CD8-positive, alpha-beta memory T cell (primary cell): ENCODE data around the gene MYH9. TPM values are rescaled to one million over a fixed set of nuclear protein-coding genes. Genes with fewer than 3 reads are reported as not detected.
A peak's percentile ranks its signal among the peaks of the same experiment; 100 is the strongest.

Source experiments
- CTCF ChIA-PET: fragments of 350-600 bp; sonication (Branson Sonifier 250); formaldehyde crosslinking; loops from one replicate; lab custom pipeline; 2021; ENCODE audit warnings: antibody characterized with exemption; lab: Charles Lee
- POLR2A ChIA-PET: fragments of 350-600 bp; sonication (Branson Sonifier 250); formaldehyde crosslinking; loops from one replicate; lab custom pipeline; 2021; ENCODE audit warnings: antibody characterized with exemption; lab: Charles Lee
- DNase-seq, 5 donors: peaks; one replicate each; pipeline versions ENCODE4 v3.0.0 to v3.0.0-alpha.2; 2020 to 2022; ENCODE audit warnings: mixed read lengths in 1 of 5
- H3K27ac ChIP-seq: one replicate; pipeline ENCODE4 v1.7.0; 2013; ENCODE audit warnings: low read depth, mild to moderate bottlenecking, low read length, moderate library complexity
- H3K27me3 ChIP-seq: 2 replicates; pipeline ENCODE4 v1.7.0; 2013; ENCODE audit warnings: low read length, mild to moderate bottlenecking; ENCODE audit not compliant: insufficient read depth, poor library complexity, severe bottlenecking
- H3K36me3 ChIP-seq: 2 replicates; pipeline ENCODE4 v1.7.0; 2013; ENCODE audit warnings: mild to moderate bottlenecking, low read length, moderate library complexity; ENCODE audit not compliant: insufficient read depth
- H3K4me1 ChIP-seq: 2 replicates; pipeline ENCODE4 v1.7.0; 2013; ENCODE audit warnings: mild to moderate bottlenecking, low read length, moderate library complexity; ENCODE audit not compliant: insufficient read depth
- H3K4me3 ChIP-seq: 2 replicates; pipeline ENCODE4 v1.7.0; 2013; ENCODE audit warnings: mild to moderate bottlenecking, low read length
- H3K9me3 ChIP-seq: 2 replicates; pipeline ENCODE4 v1.7.0; 2013; ENCODE audit warnings: mild to moderate bottlenecking, low read length
- H3K27ac Mint-ChIP-seq, 8 donors: one replicate each; pipeline ENCODE4 v1.8.0; 2020 to 2021; ENCODE audit warnings: mixed read lengths in 8 of 8, mild to moderate bottlenecking in 6 of 8, inconsistent platforms in 3 of 8, moderate library complexity in 3 of 8
- H3K27me3 Mint-ChIP-seq, 2 donors: one replicate each; pipeline ENCODE4 v1.8.0; 2020 to 2021; ENCODE audit warnings: mixed read lengths in 2 of 2, mild to moderate bottlenecking in 1 of 2, moderate library complexity in 1 of 2
- H3K36me3 Mint-ChIP-seq, 3 donors: one replicate each; pipeline ENCODE4 v1.8.0; 2020 to 2021; ENCODE audit warnings: mixed read lengths in 3 of 3, inconsistent platforms in 1 of 3, mild to moderate bottlenecking in 1 of 3
- H3K4me1 Mint-ChIP-seq, 3 donors: one replicate each; pipeline ENCODE4 v1.8.0; 2020 to 2021; ENCODE audit warnings: mixed read lengths in 3 of 3, inconsistent platforms in 1 of 3, mild to moderate bottlenecking in 1 of 3
- H3K4me3 Mint-ChIP-seq, 7 donors: one replicate each; pipeline ENCODE4 v1.8.0; 2020 to 2021; ENCODE audit warnings: mixed read lengths in 7 of 7, mild to moderate bottlenecking in 6 of 7, moderate library complexity in 4 of 7, inconsistent platforms in 2 of 7
- H3K9me3 Mint-ChIP-seq, 5 donors: one replicate each; pipeline ENCODE4 v1.8.0; 2020 to 2022; ENCODE audit warnings: mixed read lengths in 5 of 5, mild to moderate bottlenecking in 3 of 5, moderate library complexity in 2 of 5, inconsistent platforms in 1 of 5
- polyA plus RNA-seq: library from polyadenylated mRNA; unstranded; fragments of 300-500 nt; fragmentation: Illumina TruSeq; gene quantifications from one replicate; pipeline ENCODE4 v1.2.3, GENCODE V29; 2021
- total RNA-seq, 2 experiments: library from RNA; stranded (reverse); gene quantifications; one replicate each; pipeline ENCODE4 v1.2.3, GENCODE V29; 2021

Gene MYH9
- total and polyA plus RNA-seq, 3 experiments from 2014 or later: 425 to 684 (median 680) TPM

DNA sequence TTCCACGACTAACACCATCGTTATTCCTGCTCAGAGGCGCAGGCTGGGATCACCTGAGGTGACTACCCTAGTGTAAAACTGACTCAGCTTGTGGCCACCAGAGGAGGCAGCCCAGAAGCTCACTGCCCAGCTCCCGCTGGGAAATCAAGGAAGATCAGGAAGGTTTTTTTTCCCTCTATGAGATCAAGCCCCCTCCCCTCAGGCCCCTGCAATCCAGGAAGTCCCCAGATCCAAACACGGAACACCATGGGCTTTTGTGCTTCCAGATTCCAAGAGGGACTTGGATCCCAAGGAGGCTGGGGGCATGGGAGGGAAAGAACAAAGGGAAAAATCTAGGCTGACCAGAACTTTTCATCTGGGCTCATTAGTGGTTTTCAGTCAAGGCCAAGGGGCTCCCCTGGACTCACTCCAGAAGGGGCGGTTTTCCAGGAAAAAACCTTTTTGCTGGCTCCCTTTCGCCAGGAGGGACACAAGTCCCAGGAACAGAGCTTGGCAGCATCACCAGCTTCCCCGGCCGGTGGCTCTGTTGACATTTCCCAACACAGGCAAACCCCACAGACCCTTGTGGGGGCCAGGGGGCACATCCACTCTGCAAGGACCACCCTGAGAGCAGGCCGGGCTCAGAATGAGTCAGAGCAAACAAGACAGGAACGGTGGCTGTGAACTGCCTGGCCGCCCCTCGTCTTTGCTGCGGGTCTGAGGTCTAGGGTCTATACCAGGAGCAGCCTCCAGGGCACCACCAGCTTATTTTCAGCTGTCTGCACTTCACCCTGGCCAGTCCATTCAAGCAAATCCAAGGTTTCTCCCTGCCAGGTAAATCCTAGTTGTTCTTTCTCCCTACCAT, 36.8 kb downstream of the MYH9 start:
- CTCF ChIA-PET: interaction anchor here (1.1 to 2.1 kb wide), 3 partner anchors 18 to 54 kb away, joined by 3 to 8 read pairs (median 5); no protein-coding TSS in a partner anchor
- no peak overlapping the region for H3K4me3 ChIP-seq
- no peaks in the 10 kb centered on the region for H3K9me3 ChIP-seq
- DNase-seq: no peak
- POLR2A ChIA-PET: interaction anchor here (0.6 to 3.1 kb wide), 3 partner anchors 14 to 27 kb away, joined by 3 to 13 read pairs (median 3); no protein-coding TSS in a partner anchor
- no peaks in the 10 kb centered on the region for H3K27me3 ChIP-seq
- Mint-ChIP-seq H3K4me3 (peak overlapping the region; percentile 53 to 91 (median 72)), H3K9me3 (no peaks in the 10 kb centered on the region), H3K4me1 (peaks cover 85 to 95% (median 91%) of the 10 kb centered on the region in 3 donors), H3K27ac (peak overlapping the region; percentile 87 to 99 (median 95)), H3K36me3 (peaks cover 0 to 49% (median 11%) of the 10 kb centered on the region in 3 donors), H3K27me3 (peaks cover 0 to 10% of the 10 kb centered on the region in 2 donors)
- H3K27ac ChIP-seq: no peak overlapping the region
- H3K36me3 ChIP-seq: peaks cover 13% of the 10 kb centered on the region
- peaks cover 92% of the 10 kb centered on the region for H3K4me1 ChIP-seq

DNA sequence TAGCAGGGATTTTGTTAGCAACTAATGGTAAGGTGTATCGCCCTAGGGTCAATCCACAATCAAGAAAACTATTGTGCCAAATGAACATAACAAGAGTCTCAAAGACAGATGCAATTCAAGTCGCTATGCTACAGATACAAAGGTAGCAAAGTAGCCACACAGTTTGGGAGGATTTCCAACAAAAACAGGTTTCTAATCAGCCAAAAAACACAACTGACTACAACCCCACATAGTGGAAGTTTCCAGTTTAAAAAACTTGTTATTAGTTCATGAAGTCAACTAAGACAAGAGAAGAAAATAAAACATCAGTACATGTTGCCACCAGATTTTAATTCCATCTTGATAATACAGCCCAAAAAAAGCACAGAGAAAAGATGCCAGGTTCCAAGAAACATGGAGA, 38.0 kb downstream of the MYH9 start:
- peaks cover 90% of the 10 kb centered on the region for H3K4me1 ChIP-seq
- H3K27ac Mint-ChIP-seq: peak overlapping the region; percentile 66 to 99 (median 95)
- peaks cover 0 to 50% (median 10%) of the 10 kb centered on the region in 3 donors for H3K36me3 Mint-ChIP-seq
- no peaks in the 10 kb centered on the region for H3K9me3 ChIP-seq
- peak overlapping the region in 6 of 7 donors; percentile 1 to 81 (median 60) for H3K4me3 Mint-ChIP-seq
- H3K36me3 ChIP-seq: peaks cover 14% of the 10 kb centered on the region
- peaks cover 0 to 8% of the 10 kb centered on the region in 2 donors for H3K27me3 Mint-ChIP-seq
- DNase-seq: no peak
- no peaks in the 10 kb centered on the region for H3K27me3 ChIP-seq
- CTCF ChIA-PET: interaction anchor here (1.7 kb wide), 1 partner anchor 49 kb away, joined by 5 read pairs; no protein-coding TSS in a partner anchor
- peaks cover 78 to 94% (median 86%) of the 10 kb centered on the region in 3 donors for H3K4me1 Mint-ChIP-seq
- POLR2A ChIA-PET: interaction anchor here (0.6 to 1.3 kb wide), 2 partner anchors 15 to 17 kb away, joined by 3 to 4 read pairs; no protein-coding TSS in a partner anchor
- H3K27ac ChIP-seq: no peak overlapping the region
- no peaks in the 10 kb centered on the region for H3K9me3 Mint-ChIP-seq
- no peak overlapping the region for H3K4me3 ChIP-seq

DNA sequence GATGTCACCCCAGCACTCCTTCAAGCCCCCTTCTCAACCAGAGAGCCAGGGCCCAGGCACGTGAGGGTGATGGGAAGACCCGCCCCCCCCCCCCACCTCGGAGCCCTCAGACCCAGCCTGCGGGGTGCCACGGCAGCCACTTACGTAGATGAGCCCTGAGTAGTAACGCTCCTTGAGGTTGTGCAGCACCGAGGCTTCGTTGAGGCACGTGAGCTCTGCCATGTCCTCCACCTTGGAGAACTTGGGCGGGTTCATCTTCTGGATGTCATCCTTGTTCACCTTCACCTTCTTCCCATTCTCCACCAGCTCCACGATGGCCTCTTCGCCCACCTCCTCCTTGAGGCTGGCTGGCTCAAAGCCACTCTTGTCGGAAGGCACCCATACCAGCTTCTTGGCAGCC, 39.0 kb downstream of the MYH9 start:
- H3K4me1 Mint-ChIP-seq: peaks cover 79 to 94% (median 88%) of the 10 kb centered on the region in 3 donors
- H3K27ac Mint-ChIP-seq: peak overlapping the region; percentile 89 to 99 (median 96)
- ChIA-PET CTCF (interaction anchor here (1.2 kb wide), 1 partner anchor 15 kb away, joined by 5 read pairs; no protein-coding TSS in a partner anchor), POLR2A (interaction anchor here (0.8 to 1.6 kb wide), 4 partner anchors 10 to 103 kb away, joined by 3 to 4 read pairs (median 4); no protein-coding TSS in a partner anchor)
- Histone ChIP-seq H3K27ac (no peak overlapping the region), H3K4me1 (peaks cover 90% of the 10 kb centered on the region), H3K36me3 (peaks cover 24% of the 10 kb centered on the region), H3K27me3 (no peaks in the 10 kb centered on the region), H3K4me3 (peak overlapping the region; percentile 38), H3K9me3 (no peaks in the 10 kb centered on the region)
- peak in 3 of 5 donors; percentile 33 to 64 (median 58) for DNase-seq
- H3K36me3 Mint-ChIP-seq: peaks cover 0 to 59% (median 16%) of the 10 kb centered on the region in 3 donors
- H3K4me3 Mint-ChIP-seq: peak overlapping the region; percentile 17 to 81 (median 66)
- no peaks in the 10 kb centered on the region for H3K9me3 Mint-ChIP-seq
- peaks cover 0 to 9% of the 10 kb centered on the region in 2 donors for H3K27me3 Mint-ChIP-seq

DNA sequence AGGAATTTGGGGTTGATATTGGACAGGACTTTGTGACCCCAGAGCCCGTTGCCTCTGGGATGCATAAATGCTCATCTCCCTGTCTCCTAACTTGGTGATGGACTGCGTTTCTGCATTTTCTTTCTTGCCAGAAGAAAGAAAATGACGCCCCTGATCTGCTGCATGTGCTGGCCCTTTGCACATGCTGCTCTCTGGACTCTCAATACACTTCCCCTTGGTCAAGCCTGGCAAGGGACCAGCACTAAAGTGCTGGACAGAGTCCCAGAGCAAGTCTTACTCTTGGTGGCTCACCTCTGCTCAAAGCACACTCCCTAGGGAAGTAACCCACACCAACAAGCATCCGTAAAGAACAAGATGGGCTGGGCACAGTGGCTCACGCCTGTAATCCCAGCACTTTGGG, 40.7 kb downstream of the MYH9 start:
- peaks cover 38% of the 10 kb centered on the region for H3K36me3 ChIP-seq
- Mint-ChIP-seq H3K27ac (peak overlapping the region; percentile 30 to 94 (median 80)), H3K4me3 (peak overlapping the region in 1 of 7 donors; percentile 51), H3K27me3 (peaks cover 0 to 9% of the 10 kb centered on the region in 2 donors), H3K9me3 (no peaks in the 10 kb centered on the region), H3K36me3 (peaks cover 4 to 69% (median 16%) of the 10 kb centered on the region in 3 donors), H3K4me1 (peaks cover 76 to 94% (median 85%) of the 10 kb centered on the region in 3 donors)
- H3K4me3 ChIP-seq: no peak overlapping the region
- CTCF ChIA-PET: interaction anchor here (0.9 to 1.3 kb wide), 4 partner anchors 12 to 30 kb away, joined by 3 to 5 read pairs (median 3); no protein-coding TSS in a partner anchor
- POLR2A ChIA-PET: interaction anchor here (1.5 kb wide), 1 partner anchor 11 kb away, joined by 3 read pairs; no protein-coding TSS in a partner anchor
- H3K27ac ChIP-seq: no peak overlapping the region
- no peak for DNase-seq
- H3K9me3 ChIP-seq: no peaks in the 10 kb centered on the region
- peaks cover 89% of the 10 kb centered on the region for H3K4me1 ChIP-seq
- no peaks in the 10 kb centered on the region for H3K27me3 ChIP-seq

DNA sequence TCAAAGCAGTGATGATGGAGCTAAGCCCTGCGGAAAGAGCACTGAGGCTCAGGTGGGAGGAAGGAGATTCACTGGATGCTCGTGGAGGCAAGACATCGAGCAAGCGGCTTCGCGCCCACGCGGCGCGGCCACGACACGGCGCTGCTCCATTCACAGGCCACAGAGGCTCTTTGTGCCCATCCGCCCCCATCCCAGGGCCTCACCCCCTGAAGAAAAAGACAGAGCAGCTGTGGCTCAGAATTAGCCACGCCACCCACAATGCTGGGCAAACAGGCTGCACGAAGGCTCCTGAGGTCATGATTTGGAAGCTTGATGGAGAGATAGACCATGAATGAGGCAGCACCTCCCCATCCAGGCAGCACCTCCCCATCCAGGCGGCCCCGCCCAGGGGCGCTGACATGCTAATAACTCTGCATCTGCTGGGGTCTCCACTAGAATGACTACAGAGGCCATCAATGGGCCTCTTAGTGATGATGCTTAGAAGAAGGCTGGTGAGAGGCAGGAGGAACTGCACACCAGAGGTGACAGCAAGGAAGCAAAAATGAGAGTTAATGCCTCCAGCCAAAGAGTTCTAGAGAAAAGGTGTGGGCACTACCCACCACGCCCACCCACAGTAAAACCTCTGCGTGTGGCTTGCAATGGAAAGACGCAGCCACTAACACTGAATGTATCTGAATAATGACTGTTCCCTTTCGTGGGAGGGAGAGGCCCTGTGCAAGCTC, 43.5 kb downstream of the MYH9 start:
- peaks cover 20 to 88% (median 31%) of the 10 kb centered on the region in 3 donors for H3K36me3 Mint-ChIP-seq
- H3K27me3 Mint-ChIP-seq: peaks cover 0 to 6% of the 10 kb centered on the region in 2 donors
- H3K27ac Mint-ChIP-seq: peak overlapping the region; percentile 86 to 97 (median 94)
- Histone ChIP-seq H3K27me3 (no peaks in the 10 kb centered on the region), H3K27ac (no peak overlapping the region), H3K4me1 (peaks cover 90% of the 10 kb centered on the region), H3K36me3 (peaks cover 64% of the 10 kb centered on the region), H3K4me3 (no peak overlapping the region), H3K9me3 (no peaks in the 10 kb centered on the region)
- H3K4me1 Mint-ChIP-seq: peaks cover 73 to 94% (median 85%) of the 10 kb centered on the region in 3 donors
- peak overlapping the region; percentile 48 to 83 (median 65) for H3K4me3 Mint-ChIP-seq
- no peaks in the 10 kb centered on the region for H3K9me3 Mint-ChIP-seq
- ChIA-PET POLR2A (interaction anchor here (0.7 to 2.5 kb wide), 8 partner anchors 10 to 40 kb away, joined by 3 to 11 read pairs (median 4); no protein-coding TSS in a partner anchor), CTCF (interaction anchor here (0.9 to 4.2 kb wide), 11 partner anchors 9 to 110 kb away, joined by 3 to 17 read pairs (median 4); no protein-coding TSS in a partner anchor)
- no peak for DNase-seq

DNA sequence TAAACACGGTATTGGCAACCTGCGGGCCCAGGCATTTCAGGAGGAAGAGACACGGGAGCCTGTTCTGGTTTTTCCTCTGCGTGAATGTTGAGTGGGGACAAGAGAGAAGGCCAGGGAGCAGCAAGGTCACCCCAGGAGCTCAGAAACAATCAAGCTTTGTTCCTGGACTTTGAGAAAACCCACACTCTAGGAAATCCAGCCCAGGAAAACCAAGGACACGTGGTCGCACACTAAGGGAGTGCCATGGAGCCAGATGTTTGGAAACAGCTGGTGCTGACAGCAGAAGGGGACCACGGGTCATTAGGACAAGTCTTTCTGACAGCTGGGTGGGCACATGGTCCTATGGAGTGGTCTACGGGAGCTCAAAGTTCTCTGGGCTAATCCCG, 44.1 kb downstream of the MYH9 start:
- ChIA-PET POLR2A (interaction anchor here (0.6 to 2.5 kb wide), 7 partner anchors 10 to 41 kb away, joined by 3 to 11 read pairs (median 4); no protein-coding TSS in a partner anchor), CTCF (interaction anchor here (0.9 to 4.2 kb wide), 14 partner anchors 9 to 127 kb away, joined by 3 to 17 read pairs (median 3); no protein-coding TSS in a partner anchor)
- peak overlapping the region; percentile 86 to 97 (median 94) for H3K27ac Mint-ChIP-seq
- Histone ChIP-seq H3K9me3 (no peaks in the 10 kb centered on the region), H3K4me1 (peaks cover 90% of the 10 kb centered on the region), H3K27me3 (no peaks in the 10 kb centered on the region), H3K36me3 (peaks cover 70% of the 10 kb centered on the region), H3K4me3 (no peak overlapping the region), H3K27ac (no peak overlapping the region)
- no peak for DNase-seq
- peaks cover 73 to 94% (median 85%) of the 10 kb centered on the region in 3 donors for H3K4me1 Mint-ChIP-seq
- H3K4me3 Mint-ChIP-seq: peak overlapping the region in 5 of 7 donors; percentile 9 to 77 (median 48)
- peaks cover 0 to 3% of the 10 kb centered on the region in 2 donors for H3K27me3 Mint-ChIP-seq
- peaks cover 21 to 88% (median 27%) of the 10 kb centered on the region in 3 donors for H3K36me3 Mint-ChIP-seq
- no peaks in the 10 kb centered on the region for H3K9me3 Mint-ChIP-seq
